Immature natural killer cell (primary cell): ENCODE measurements around the gene FAM222A. TPM values are rescaled to one million over a fixed set of nuclear protein-coding genes. Genes with fewer than 3 reads are reported as not detected.

Experiments used
- DNase-seq, 3 donors: peaks; one replicate each; pipeline ENCODE4 v3.0.0; 2022; ENCODE audit warnings: mixed read lengths in 1 of 3
- H3K27ac Mint-ChIP-seq, 6 donors: one replicate each; pipeline ENCODE4 v1.8.0; 2020; ENCODE audit warnings: mixed read lengths in 6 of 6, mild to moderate bottlenecking in 5 of 6, inconsistent platforms in 4 of 6, moderate library complexity in 3 of 6
- H3K27me3 Mint-ChIP-seq, 3 donors: one replicate each; pipeline ENCODE4 v1.8.0; 2020 to 2021; ENCODE audit warnings: low read depth in 3 of 3, mild to moderate bottlenecking in 3 of 3, mixed read lengths in 3 of 3, moderate library complexity in 3 of 3, inconsistent platforms in 1 of 3
- H3K36me3 Mint-ChIP-seq, 3 donors: one replicate each; pipeline ENCODE4 v1.8.0; 2020; ENCODE audit warnings: mixed read lengths in 3 of 3, inconsistent platforms in 2 of 3, mild to moderate bottlenecking in 2 of 3
- H3K4me1 Mint-ChIP-seq, 2 donors: one replicate each; pipeline ENCODE4 v1.8.0; 2020; ENCODE audit warnings: inconsistent platforms in 2 of 2, mild to moderate bottlenecking in 2 of 2, mixed read lengths in 2 of 2, moderate library complexity in 1 of 2
- H3K4me3 Mint-ChIP-seq, 5 donors: one replicate each; pipeline ENCODE4 v1.8.0; 2020; ENCODE audit warnings: mild to moderate bottlenecking in 5 of 5, mixed read lengths in 5 of 5, inconsistent platforms in 3 of 5, moderate library complexity in 3 of 5
- H3K9me3 Mint-ChIP-seq, 6 donors: one replicate each; pipeline ENCODE4 v1.8.0; 2020; ENCODE audit warnings: mild to moderate bottlenecking in 6 of 6, mixed read lengths in 6 of 6, inconsistent platforms in 4 of 6, moderate library complexity in 3 of 6
- polyA plus RNA-seq, 3 donors: library from polyadenylated mRNA; unstranded; fragments of 300-500 nt; fragmentation: Illumina TruSeq; gene quantifications; one replicate each; pipeline ENCODE4 v1.2.3, GENCODE V29; 2021

Gene FAM222A
- polyA plus RNA-seq, 3 donors from 2014 or later = 0.20 to 0.49 TPM; not detected in 1

DNA sequence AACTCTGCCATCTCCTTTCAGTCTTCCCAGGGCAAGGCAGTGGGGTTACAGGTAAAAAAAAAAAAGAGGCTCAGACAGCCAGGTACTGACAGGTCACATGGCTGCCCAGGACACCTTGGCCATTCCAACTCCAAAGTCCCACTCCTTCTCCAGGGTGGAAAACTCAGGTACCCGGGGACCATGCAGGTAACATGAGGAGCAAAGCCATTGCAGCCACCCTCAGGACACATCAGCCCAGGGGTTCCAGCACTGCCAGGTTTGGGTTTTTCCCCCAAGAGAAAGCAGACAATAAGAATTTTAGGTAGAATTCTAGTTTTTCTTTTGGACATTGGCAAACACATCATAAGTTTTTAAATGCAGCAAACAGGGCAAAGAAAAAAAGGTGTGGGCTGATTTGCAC, 15.3 kb downstream of the FAM222A start:
- no peak for DNase-seq
- peaks cover 0 to 3% (median 3%) of the 10 kb centered on the region in 3 donors for H3K27me3 Mint-ChIP-seq
- H3K36me3 Mint-ChIP-seq = no peaks in the 10 kb centered on the region
- H3K9me3 Mint-ChIP-seq = no peaks in the 10 kb centered on the region
- no peak overlapping the region for H3K4me3 Mint-ChIP-seq
- no peak overlapping the region for H3K27ac Mint-ChIP-seq
- no peaks in the 10 kb centered on the region for H3K4me1 Mint-ChIP-seq

DNA sequence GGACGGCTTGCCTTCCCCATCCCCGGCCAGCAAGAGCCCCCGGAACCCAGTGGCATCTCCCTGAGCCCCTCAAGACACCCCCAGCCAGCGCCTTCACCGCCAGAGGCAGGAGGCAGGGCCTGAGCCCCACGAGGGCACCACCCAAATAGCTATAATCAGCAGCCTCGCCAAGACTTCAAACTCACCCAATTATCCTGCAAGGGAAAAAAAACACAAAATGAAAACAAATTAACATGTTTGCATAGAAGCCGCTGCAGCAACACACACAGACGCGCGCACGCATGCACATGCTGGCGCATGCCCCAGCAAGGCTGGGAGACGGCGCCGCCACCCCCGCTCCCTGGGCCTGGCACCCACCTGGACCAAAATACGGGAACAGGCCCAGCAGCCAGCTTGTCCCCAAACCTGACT, 15.8 kb downstream of the FAM222A start:
- H3K27ac Mint-ChIP-seq = no peak overlapping the region
- no peaks in the 10 kb centered on the region for H3K9me3 Mint-ChIP-seq
- H3K4me1 Mint-ChIP-seq = no peaks in the 10 kb centered on the region
- H3K36me3 Mint-ChIP-seq = no peaks in the 10 kb centered on the region
- no peak for DNase-seq
- no peak overlapping the region for H3K4me3 Mint-ChIP-seq
- peaks cover 3% of the 10 kb centered on the region in 3 donors for H3K27me3 Mint-ChIP-seq

DNA sequence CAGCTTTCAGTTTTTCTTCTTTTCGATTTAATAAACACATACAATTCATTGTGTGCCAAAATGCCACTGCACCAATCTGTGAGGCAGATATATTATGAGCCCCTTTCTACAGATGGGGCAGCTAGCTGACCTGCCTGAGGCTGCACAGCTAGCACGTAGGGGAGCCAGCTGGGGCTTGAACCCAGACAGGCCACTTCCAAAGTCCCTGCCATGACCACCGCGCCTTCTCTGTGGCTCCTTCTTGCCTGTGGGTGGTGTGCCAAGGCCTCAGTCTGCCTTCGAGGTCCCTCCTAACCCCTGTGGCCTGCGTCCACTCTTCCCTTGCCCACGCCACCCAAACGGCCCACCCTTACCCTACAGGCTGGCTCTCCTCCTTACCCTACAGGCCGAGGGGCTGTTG, 16.2 kb downstream of the FAM222A start:
- Mint-ChIP-seq H3K4me3 (no peak overlapping the region), H3K9me3 (no peaks in the 10 kb centered on the region), H3K36me3 (no peaks in the 10 kb centered on the region), H3K4me1 (no peaks in the 10 kb centered on the region), H3K27ac (no peak overlapping the region), H3K27me3 (peaks cover 3 to 4% (median 4%) of the 10 kb centered on the region in 3 donors)
- DNase-seq = no peak

DNA sequence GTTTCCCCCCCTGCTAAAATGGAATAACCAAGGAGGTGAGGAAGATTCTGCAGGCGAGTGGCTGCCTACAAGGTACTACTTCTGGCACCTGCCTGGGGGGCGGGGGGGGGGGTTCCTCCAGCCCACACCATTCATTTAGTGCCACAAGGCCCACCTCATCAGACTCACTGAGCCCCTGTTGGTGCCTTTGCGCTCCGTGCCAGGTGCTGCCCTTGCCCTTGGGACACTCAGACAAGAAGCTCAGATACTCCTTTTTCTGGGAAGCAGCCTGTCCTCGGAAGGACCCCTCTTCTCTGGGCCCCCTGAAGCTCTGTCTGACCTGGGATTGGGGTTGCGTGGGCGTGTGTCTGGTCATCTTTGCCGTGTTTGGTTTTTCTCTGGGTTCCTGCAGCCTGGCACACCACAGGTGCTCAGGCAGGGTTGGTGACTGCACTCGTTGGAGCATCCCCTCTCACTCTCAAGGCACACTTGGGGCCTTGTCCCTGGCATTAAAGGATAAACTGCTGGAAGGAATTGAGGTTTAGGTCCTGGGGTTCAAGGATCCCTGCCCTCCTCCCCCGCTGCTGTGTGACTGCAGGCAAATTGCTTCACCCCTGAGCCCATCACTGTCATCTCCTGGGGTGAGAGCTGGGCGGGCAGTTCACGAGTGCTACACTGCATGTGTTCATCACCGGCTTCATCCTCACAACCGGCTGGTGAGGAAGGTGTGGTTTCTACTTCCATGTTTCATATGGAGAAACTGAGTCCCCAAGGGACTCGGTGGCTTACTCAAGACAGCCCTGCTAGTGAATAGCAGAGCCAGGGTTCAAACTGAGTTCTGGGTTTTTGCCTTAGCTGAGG, 16.9 kb downstream of the FAM222A start:
- no peak for DNase-seq
- no peak overlapping the region for H3K27ac Mint-ChIP-seq
- peaks cover 4 to 7% (median 4%) of the 10 kb centered on the region in 3 donors for H3K27me3 Mint-ChIP-seq
- H3K36me3 Mint-ChIP-seq = no peaks in the 10 kb centered on the region
- no peaks in the 10 kb centered on the region for H3K9me3 Mint-ChIP-seq
- no peak overlapping the region for H3K4me3 Mint-ChIP-seq
- no peaks in the 10 kb centered on the region for H3K4me1 Mint-ChIP-seq

DNA sequence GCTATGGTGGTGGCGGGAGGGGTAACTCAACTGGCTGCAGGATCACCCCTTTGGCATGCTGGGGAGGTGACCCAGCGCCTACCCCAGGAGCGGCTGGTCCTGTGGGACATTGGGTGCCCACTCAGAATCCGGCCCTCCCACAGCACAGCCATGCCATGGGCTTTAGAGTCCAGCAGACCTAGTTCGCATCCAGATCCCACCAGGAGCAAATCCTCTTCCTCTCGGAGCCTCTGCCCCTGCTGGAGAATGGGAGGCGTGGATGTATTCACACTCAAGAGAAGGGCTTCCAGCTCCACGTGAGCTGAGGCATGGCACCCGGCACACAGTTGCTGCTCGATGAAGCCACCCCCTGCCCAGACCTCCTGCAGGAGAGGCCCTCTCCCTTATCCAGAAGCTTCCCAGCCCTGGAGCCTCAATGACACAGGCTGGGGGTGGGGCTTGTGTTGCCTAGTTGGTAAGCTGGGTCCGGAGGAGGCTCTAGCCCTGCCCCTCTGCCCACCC, 17.7 kb downstream of the FAM222A start:
- H3K27ac Mint-ChIP-seq = no peak overlapping the region
- no peak overlapping the region for H3K4me3 Mint-ChIP-seq
- no peaks in the 10 kb centered on the region for H3K36me3 Mint-ChIP-seq
- H3K4me1 Mint-ChIP-seq = no peaks in the 10 kb centered on the region
- no peaks in the 10 kb centered on the region for H3K9me3 Mint-ChIP-seq
- no peak for DNase-seq
- peaks cover 4 to 7% (median 4%) of the 10 kb centered on the region in 3 donors for H3K27me3 Mint-ChIP-seq

DNA sequence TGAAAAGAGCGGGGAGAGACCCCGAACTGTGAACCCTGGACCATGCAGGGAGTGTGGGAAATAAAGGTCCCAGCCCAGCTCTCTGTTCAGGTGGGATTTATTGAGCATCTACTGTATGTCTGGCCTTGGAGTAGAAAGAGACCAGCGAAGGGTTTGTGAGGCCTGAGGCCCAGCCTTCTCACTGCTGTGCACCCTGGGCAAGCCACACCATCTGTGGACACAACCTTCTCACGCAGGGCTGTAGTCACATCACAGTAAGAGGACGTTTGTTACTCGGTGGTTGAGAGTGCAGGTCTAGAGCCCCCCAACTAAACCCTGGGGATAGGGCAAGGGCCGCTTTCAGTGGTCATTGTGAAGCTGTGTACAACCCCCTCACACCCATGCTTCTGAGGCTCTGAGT, 18.2 kb downstream of the FAM222A start:
- Mint-ChIP-seq H3K27me3 (peaks cover 4 to 7% (median 4%) of the 10 kb centered on the region in 3 donors), H3K36me3 (no peaks in the 10 kb centered on the region)

DNA sequence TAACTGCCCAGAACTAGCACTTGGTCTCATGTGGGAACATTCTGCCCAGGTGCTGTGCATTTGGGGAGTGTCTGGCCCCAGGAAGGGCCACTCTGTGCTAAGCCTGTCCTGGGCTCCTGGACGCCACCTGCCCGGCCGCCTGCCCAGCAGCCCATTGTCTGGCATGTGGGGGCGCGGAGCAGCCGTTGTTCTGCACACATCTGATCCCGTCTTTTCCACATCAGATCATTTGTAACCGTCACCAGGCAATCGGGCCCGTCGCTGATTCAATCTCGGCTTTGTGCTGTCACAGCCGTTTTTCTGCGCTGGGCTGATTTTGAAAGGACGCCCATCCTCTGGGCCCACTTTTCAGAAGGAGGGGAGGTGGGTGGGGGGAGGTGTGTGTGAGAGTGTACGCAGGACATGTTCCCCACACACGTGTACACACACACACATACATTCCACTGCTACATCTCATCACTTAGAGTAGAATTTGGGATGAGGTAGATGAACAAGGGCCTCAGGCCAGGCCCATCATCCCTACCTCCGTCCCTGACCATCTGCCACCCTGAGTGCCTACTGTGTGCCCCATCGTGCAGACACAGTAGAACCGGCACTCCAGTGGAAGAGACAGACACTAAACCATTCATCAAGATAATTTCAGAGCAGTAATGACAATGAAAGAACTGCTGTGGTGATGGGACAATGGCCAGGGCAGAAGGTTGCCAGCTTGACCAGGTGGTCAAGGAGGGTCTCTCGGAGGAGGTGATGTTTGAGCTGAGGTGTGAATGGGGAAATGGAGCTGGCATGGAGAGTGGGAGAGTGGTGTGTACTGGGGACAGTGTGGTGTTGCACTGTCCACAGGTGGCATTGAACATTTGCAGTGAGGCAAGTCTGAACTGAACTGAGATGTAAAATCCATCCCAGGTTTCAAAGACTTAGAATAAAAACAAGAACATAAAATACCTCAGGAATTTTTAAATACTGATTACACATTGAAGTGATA, 19.0 kb downstream of the FAM222A start:
- peaks cover 4 to 7% (median 4%) of the 10 kb centered on the region in 3 donors for H3K27me3 Mint-ChIP-seq
- no peaks in the 10 kb centered on the region for H3K9me3 Mint-ChIP-seq
- DNase-seq = no peak
- H3K27ac Mint-ChIP-seq = no peak overlapping the region
- H3K4me1 Mint-ChIP-seq = no peaks in the 10 kb centered on the region
- no peak overlapping the region for H3K4me3 Mint-ChIP-seq
- no peaks in the 10 kb centered on the region for H3K36me3 Mint-ChIP-seq

More for the DNA sequence above, 18.2 kb downstream of the FAM222A start:
- Mint-ChIP-seq H3K27ac (no peak overlapping the region), H3K4me3 (no peak overlapping the region), H3K9me3 (no peaks in the 10 kb centered on the region), H3K4me1 (no peaks in the 10 kb centered on the region)
- DNase-seq = no peak

DNA sequence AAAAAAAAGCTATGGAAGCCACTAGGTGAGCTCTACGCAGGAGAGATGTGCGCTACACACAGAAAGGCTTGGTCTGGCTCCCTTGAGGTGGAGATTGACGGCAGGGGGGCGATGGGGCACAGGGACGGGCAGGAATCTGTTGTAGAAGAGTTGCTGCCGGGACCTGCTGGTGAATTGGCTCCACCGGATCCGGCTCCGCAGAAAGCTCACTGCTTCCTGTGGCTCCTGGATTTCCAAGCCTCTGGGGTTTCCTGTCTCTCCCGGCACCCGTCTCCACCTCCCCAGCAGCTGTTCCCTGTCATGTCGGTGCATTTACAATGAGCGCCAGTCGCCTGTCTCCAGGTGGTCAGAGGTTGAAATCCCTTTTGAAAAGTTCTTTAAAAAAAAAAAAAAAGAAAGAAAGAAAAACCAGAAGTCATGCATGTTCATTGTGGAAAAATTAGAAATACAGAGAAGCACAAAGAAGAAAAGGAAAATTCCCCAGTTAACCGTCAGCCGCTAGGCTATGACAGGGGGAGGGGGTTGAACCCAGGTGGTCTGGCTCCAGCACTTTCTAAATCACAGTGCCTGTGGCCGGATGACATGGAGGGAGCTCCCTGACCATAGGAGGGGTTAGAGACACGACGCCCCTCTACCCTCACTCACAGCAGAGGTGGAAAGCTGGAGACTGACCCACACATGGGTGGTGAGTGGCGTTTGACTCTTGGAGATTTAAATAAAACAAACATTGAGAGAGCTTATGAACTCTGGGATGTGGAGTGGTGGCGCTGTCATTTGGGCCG, 20.8 kb downstream of the FAM222A start:
- Mint-ChIP-seq H3K9me3 (no peaks in the 10 kb centered on the region), H3K36me3 (no peaks in the 10 kb centered on the region), H3K27ac (no peak overlapping the region), H3K27me3 (peaks cover 4 to 7% (median 4%) of the 10 kb centered on the region in 3 donors), H3K4me3 (no peak overlapping the region), H3K4me1 (no peaks in the 10 kb centered on the region)
- DNase-seq = no peak

DNA sequence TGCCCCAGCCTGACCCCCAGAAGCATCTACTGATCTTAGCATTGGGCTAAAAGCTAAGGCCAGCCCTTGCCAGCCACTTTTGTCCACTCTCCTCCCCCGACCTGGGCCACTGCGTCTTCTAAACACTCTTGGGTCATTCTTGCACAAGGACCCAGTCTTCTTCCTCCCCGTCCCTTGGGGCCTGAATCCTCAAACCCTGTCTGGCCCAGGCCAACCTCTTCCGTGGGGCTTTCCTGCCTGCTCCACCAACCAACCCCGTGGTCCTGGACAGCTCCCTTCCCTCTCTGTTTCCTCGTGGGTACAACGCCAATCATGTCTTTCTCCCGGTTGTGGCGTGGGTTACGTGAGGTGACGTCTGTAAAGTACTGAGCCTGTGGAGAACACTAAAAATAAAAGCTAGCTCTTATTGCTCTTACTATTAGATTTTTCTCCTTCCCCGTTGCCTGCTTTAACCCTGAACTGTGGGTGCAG, 21.5 kb downstream of the FAM222A start:
- Mint-ChIP-seq H3K9me3 (no peaks in the 10 kb centered on the region), H3K27me3 (peaks cover 4 to 7% (median 4%) of the 10 kb centered on the region in 3 donors), H3K36me3 (no peaks in the 10 kb centered on the region), H3K4me3 (no peak overlapping the region), H3K27ac (no peak overlapping the region), H3K4me1 (no peaks in the 10 kb centered on the region)
- no peak for DNase-seq

DNA sequence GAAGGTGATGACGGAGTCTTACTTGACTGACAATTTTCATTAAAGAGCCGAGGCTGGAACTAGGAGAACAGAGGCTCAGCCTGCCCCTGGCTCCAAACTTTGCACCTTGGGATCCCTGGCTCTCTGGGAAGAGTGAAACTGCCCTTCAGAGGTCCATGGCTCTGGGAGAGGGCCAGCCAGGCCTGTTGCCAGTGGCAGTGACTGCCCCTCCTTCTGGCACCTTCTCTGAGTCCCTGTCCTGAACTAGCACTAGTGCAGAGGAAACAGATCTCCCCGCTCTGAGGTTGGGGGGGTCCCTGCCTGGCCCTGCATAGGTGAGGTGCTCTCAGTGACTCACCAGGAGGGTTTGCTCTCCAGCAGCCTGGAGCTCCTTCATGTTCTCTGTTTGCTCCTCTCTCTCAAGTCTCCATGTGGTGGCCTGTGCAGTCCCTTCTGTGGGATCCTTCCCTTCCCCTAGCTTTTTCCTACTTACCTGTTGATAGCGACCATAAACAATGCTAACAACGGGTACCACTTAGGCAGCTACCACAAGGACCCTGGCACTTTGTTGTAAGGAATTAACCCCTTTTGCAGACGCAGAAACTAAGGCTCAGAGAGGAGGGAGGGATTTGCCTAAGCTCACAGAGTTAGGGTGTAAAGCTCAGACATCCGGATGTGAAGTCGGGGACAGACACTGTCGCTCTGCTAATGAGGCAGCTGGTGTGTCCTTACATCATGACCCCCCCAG, 22.4 kb downstream of the FAM222A start:
- no peak overlapping the region for H3K4me3 Mint-ChIP-seq
- no peaks in the 10 kb centered on the region for H3K4me1 Mint-ChIP-seq
- H3K27ac Mint-ChIP-seq = no peak overlapping the region
- DNase-seq = no peak
- peaks cover 4 to 7% (median 4%) of the 10 kb centered on the region in 3 donors for H3K27me3 Mint-ChIP-seq
- no peaks in the 10 kb centered on the region for H3K9me3 Mint-ChIP-seq
- H3K36me3 Mint-ChIP-seq = no peaks in the 10 kb centered on the region

DNA sequence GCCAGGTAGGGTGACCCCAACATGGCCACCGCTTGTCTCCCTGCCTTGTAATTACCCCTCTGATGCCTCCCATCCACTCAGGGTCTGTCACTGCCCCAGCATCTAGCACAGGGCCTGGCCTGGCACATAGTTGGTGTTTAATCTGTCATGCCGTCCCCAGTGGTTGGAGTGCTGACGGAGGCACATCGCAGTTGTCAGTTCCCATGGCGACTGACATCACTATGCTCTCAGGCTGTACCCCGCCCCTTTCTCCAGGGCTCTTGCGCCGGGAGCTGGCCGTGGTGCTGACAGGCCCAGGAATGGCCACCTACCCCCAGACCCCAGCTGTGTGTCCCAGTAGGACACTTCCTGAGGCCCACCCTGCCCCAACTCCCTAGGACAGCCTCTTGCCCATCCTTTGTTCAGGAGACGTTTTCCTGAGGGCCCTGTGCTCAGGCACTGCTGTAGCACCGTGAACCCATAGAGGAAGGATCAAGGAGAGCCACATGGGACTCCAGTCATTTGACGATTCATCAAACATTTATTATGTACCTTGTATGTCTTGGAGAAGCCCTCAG, 23.0 kb downstream of the FAM222A start:
- peak; percentile 21 to 30 (median 21) for DNase-seq
- H3K27ac Mint-ChIP-seq = no peak overlapping the region
- no peak overlapping the region for H3K4me3 Mint-ChIP-seq
- H3K9me3 Mint-ChIP-seq = no peaks in the 10 kb centered on the region
- H3K36me3 Mint-ChIP-seq = no peaks in the 10 kb centered on the region
- peaks cover 4 to 7% (median 4%) of the 10 kb centered on the region in 3 donors for H3K27me3 Mint-ChIP-seq
- no peaks in the 10 kb centered on the region for H3K4me1 Mint-ChIP-seq

DNA sequence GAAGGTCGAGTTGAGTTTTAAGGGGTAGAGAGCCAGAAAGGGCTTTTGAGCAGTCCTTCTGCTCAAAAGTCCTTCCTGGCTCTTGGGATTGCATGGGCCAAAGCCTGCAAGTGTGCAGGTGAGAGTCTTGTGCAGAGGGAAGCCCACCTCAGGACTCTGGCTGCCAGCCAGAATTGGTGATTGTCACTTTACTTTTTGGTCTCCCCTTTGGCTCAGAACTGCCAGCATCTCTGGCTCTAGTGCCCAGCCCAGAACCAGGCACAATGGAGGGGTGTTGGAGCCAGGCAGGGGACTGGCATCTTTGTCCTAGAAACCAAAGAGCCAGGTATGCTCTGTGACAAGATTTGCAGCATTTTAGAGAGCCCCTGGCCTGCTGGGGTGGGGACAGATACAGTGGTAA, 23.5 kb downstream of the FAM222A start:
- no peak for DNase-seq
- Mint-ChIP-seq H3K4me1 (no peaks in the 10 kb centered on the region), H3K4me3 (no peak overlapping the region), H3K27ac (no peak overlapping the region), H3K27me3 (peaks cover 4 to 7% (median 4%) of the 10 kb centered on the region in 3 donors), H3K9me3 (no peaks in the 10 kb centered on the region), H3K36me3 (no peaks in the 10 kb centered on the region)
